Breast epithelium (tissue), 4 donors: Measurements from ENCODE around the gene WNK4. TPM values are rescaled to one million over a fixed set of nuclear protein-coding genes. Genes with fewer than 3 reads are reported as not detected.

ENCODE experiments used
- DNase-seq, 2 donors: peaks; one replicate each; pipeline ENCODE4 v3.0.0-alpha.2; 2019; ENCODE audit warnings: low spot score in 2 of 2
- H3K27ac ChIP-seq, 2 donors: fragments of 200-600 bp; sonication (generic) in 1 of 2; one replicate each; pipeline ENCODE4 v1.5.1; 2016 to 2019; ENCODE audit warnings: mild to moderate bottlenecking in 1 of 2
- H3K27me3 ChIP-seq, 2 donors: fragments of 200-600 bp; sonication (generic) in 1 of 2; one replicate each; pipeline versions ENCODE4 v1.5.1 to v1.6.0; 2017 to 2019; ENCODE audit warnings: control low read depth in 1 of 2, mild to moderate bottlenecking in 1 of 2
- H3K36me3 ChIP-seq: fragments of 200-600 bp; one replicate; pipeline ENCODE4 v1.5.1; 2019
- H3K4me1 ChIP-seq, 2 donors: fragments of 200-600 bp; sonication (generic); one replicate each; pipeline ENCODE4 v1.5.1; 2016 to 2019; ENCODE audit warnings: control low read depth in 1 of 2
- H3K4me3 ChIP-seq, 3 donors: fragments of 200-600 bp; sonication (generic); 1 replicate in 2 of 3; 2 replicates in 1 of 3; pipeline ENCODE4 v1.5.1; 2016 to 2019; ENCODE audit warnings: mild to moderate bottlenecking in 3 of 3, moderate library complexity in 2 of 3
- H3K9me3 ChIP-seq, 2 donors: fragments of 200-600 bp; sonication (generic) in 1 of 2; one replicate each; pipeline ENCODE4 v1.5.1; 2016 to 2019; ENCODE audit warnings: control low read depth in 1 of 2
- CTCF ChIP-seq, 3 donors: fragments of 450-650 bp; IDR thresholded peaks; one replicate each; pipeline ENCODE4 v1.5.1; 2016 to 2017; ENCODE audit warnings: antibody characterized with exemption in 3 of 3, mild to moderate bottlenecking in 3 of 3, moderate library complexity in 3 of 3
- POLR2A ChIP-seq: fragments of 450-650 bp; IDR thresholded peaks from one replicate; pipeline ENCODE4 v1.6.1; 2016; ENCODE audit warnings: antibody characterized with exemption, mild to moderate bottlenecking, moderate library complexity
- POLR2AphosphoS5 ChIP-seq, 3 donors: sonication (generic); formaldehyde crosslinking; IDR thresholded peaks; one replicate each; pipeline ENCODE4 v1.6.1; 2017; ENCODE audit warnings: antibody characterized with exemption in 3 of 3
- intact Hi-C: fragments of 100-400 bp; cut with DNase I; formaldehyde crosslinking; loops from one replicate; pipeline ENCODE4 v1.15.1; 2023; ENCODE audit warnings: low total_unique reads
- total RNA-seq, 3 donors: library from RNA; depleted of rRNA; stranded (reverse); fragments of >200 nt; gene quantifications; one replicate each; pipeline ENCODE4 v1.1.0, GENCODE V29; 2016

WNK4 gene
- total RNA-seq, 3 donors from 2014 or later = 0.16 to 4.1 (median 0.66) TPM

- DNase-seq = no peak
- H3K27me3 ChIP-seq = peaks cover 0 to 39% of the 10 kb centered on the region in 2 donors
- no peak for TF ChIP-seq POLR2A
- TF ChIP-seq CTCF (IDR thresholded peaks at IDR 0.05) = no peak
- no peak for TF ChIP-seq POLR2AphosphoS5 (IDR thresholded peaks at IDR 0.05)
- peaks cover under 1% of the 10 kb centered on the region for H3K36me3 ChIP-seq
- H3K27ac ChIP-seq = no peak overlapping the region
- no peaks in the 10 kb centered on the region for H3K4me1 ChIP-seq
- H3K4me3 ChIP-seq = no peak overlapping the region
- intact Hi-C loops = no loop called here
- H3K9me3 ChIP-seq = no peaks in the 10 kb centered on the region
Measured at GRCh38 chr17:42783062-42783790, 2.8 kb downstream of the WNK4 start.

GRCh38 chr17:42783791-42784138 lies 3.4 kb downstream of the WNK4 start:
- no peak for TF ChIP-seq CTCF (IDR thresholded peaks at IDR 0.05)
- no peak for TF ChIP-seq POLR2A
- TF ChIP-seq POLR2AphosphoS5 (IDR thresholded peaks at IDR 0.05) = no peak
- Histone ChIP-seq H3K27me3 (peaks cover 0 to 39% of the 10 kb centered on the region in 2 donors), H3K27ac (no peak overlapping the region), H3K9me3 (no peaks in the 10 kb centered on the region), H3K4me3 (no peak overlapping the region), H3K4me1 (no peaks in the 10 kb centered on the region), H3K36me3 (no peaks in the 10 kb centered on the region)
- intact Hi-C loops = no loop called here
- DNase-seq = no peak

GRCh38 chr17:42784409-42784808 lies 4.0 kb downstream of the WNK4 start:
- Histone ChIP-seq H3K9me3 (no peaks in the 10 kb centered on the region), H3K36me3 (no peaks in the 10 kb centered on the region), H3K27me3 (peaks cover 0 to 39% of the 10 kb centered on the region in 2 donors), H3K27ac (no peak overlapping the region), H3K4me1 (no peaks in the 10 kb centered on the region), H3K4me3 (no peak overlapping the region)
- intact Hi-C loops = no loop called here
- TF ChIP-seq POLR2A = no peak
- no peak for TF ChIP-seq POLR2AphosphoS5 (IDR thresholded peaks at IDR 0.05)
- no peak for TF ChIP-seq CTCF (IDR thresholded peaks at IDR 0.05)
- DNase-seq = no peak

- intact Hi-C loops = no loop called here
- TF ChIP-seq CTCF (IDR thresholded peaks at IDR 0.05) = no peak
- TF ChIP-seq POLR2A = no peak
- TF ChIP-seq POLR2AphosphoS5 (IDR thresholded peaks at IDR 0.05) = no peak
- Histone ChIP-seq H3K9me3 (no peaks in the 10 kb centered on the region), H3K4me1 (no peaks in the 10 kb centered on the region), H3K36me3 (no peaks in the 10 kb centered on the region), H3K4me3 (no peak overlapping the region), H3K27ac (no peak overlapping the region), H3K27me3 (peaks cover 0 to 39% of the 10 kb centered on the region in 2 donors)
- no peak for DNase-seq
Measured at GRCh38 chr17:42784811-42785592, 4.6 kb downstream of the WNK4 start.

- H3K4me1 ChIP-seq = no peaks in the 10 kb centered on the region
- H3K4me3 ChIP-seq = no peak overlapping the region
- TF ChIP-seq CTCF (IDR thresholded peaks at IDR 0.05) (no peak), POLR2AphosphoS5 (IDR thresholded peaks at IDR 0.05) (no peak), POLR2A (no peak)
- no peaks in the 10 kb centered on the region for H3K9me3 ChIP-seq
- H3K27me3 ChIP-seq = peaks cover 0 to 31% of the 10 kb centered on the region in 2 donors
- DNase-seq = no peak
- H3K27ac ChIP-seq = no peak overlapping the region
- intact Hi-C loops = no loop called here
- no peaks in the 10 kb centered on the region for H3K36me3 ChIP-seq
Measured at GRCh38 chr17:42787266-42787665, 6.9 kb downstream of the WNK4 start.
